GM19372 (cell line): ENCODE results near the gene SERF1B.
"Not testable (repeated sequence)": the region's sequence is repeated elsewhere in the genome, so short reads cannot be mapped to it uniquely, and the experiment has no call there.

Experiments
- ATAC-seq: cut with Tn5 transposase; IDR thresholded peaks from one replicate; pipeline ENCODE4 v1.9.1; 2021; ENCODE audit warnings: mild to moderate bottlenecking, low read depth, moderate library complexity; ENCODE audit not compliant: unreplicated experiment

The SERF1B gene

GRCh38 chr5:70025106-70025844 is at the start of gene SERF1B:
Gene SERF1B (plus strand): TSS chr5:70025251. CDS start chr5:70025452, 201 bp downstream.
- ATAC-seq = peak; percentile 90

- not testable (repeated sequence) for ATAC-seq
Measured at GRCh38 chr5:69991713-69992112, 33.3 kb upstream of the SERF1B start.

- not testable (repeated sequence) for ATAC-seq
Measured at GRCh38 chr5:69995535-69995934, 29.5 kb upstream of the SERF1B start.

GRCh38 chr5:70020660-70021059 is 4.4 kb upstream of the SERF1B start:
- not testable (repeated sequence) for ATAC-seq

- peak; percentile 23 for ATAC-seq
Measured at GRCh38 chr5:70025845-70026145, 744 bp downstream of the SERF1B start.

- ATAC-seq = not testable (repeated sequence)
Measured at GRCh38 chr5:70031204-70031603, 6.2 kb downstream of the SERF1B start.

GRCh38 chr5:70041411-70041810 is 16.4 kb downstream of the SERF1B start:
- not testable (repeated sequence) for ATAC-seq

GRCh38 chr5:70049790-70050142 is 24.7 kb downstream of the SERF1B start:
- ATAC-seq = not testable (repeated sequence)

- not testable (repeated sequence) for ATAC-seq
Measured at GRCh38 chr5:70056289-70056942, 31.4 kb downstream of the SERF1B start.

- ATAC-seq = not testable (repeated sequence)
Measured at GRCh38 chr5:70057140-70057539, 32.1 kb downstream of the SERF1B start.

- not testable (repeated sequence) for ATAC-seq
Measured at GRCh38 chr5:70077632-70078031, 52.6 kb downstream of the SERF1B start.

- not testable (repeated sequence) for ATAC-seq
Measured at GRCh38 chr5:70088907-70089464, 63.9 kb downstream of the SERF1B start.

- ATAC-seq = not testable (repeated sequence)
Measured at GRCh38 chr5:70091776-70092175, 66.7 kb downstream of the SERF1B start.
